Activated CD8-positive, alpha-beta memory T cell treated with anti-CD3 and anti-CD28 coated beads, Interleukin-2, amount 10 ng/mL, durations not matched to agents 7 days and 5 days (primary cell): ENCODE data around the gene DHX8. TPM values are rescaled to one million over a fixed set of nuclear protein-coding genes. Genes with fewer than 3 reads are reported as not detected.

ENCODE experiments used
- ATAC-seq: fragments of 150-1000 bp; cut with Tn5 transposase; one replicate; pipeline ENCODE4 v1.10.0; 2021; ENCODE audit warnings: moderate library complexity
- CTCF ChIA-PET: fragments of 350-600 bp; sonication (Branson Sonifier 250); formaldehyde crosslinking; loops from one replicate; lab custom pipeline; 2021; ENCODE audit warnings: antibody characterized with exemption; lab: Charles Lee
- DNase-seq: peaks from one replicate; pipeline ENCODE4 v3.0.0-alpha.2; 2020
- H3K27ac Mint-ChIP-seq: one replicate; pipeline ENCODE4 v1.8.0; 2021; ENCODE audit warnings: mild to moderate bottlenecking, mixed read lengths
- H3K27me3 Mint-ChIP-seq: one replicate; pipeline ENCODE4 v1.8.0; 2021; ENCODE audit warnings: mixed read lengths
- H3K36me3 Mint-ChIP-seq: one replicate; pipeline ENCODE4 v1.8.0; 2021; ENCODE audit warnings: mild to moderate bottlenecking, mixed read lengths
- H3K4me1 Mint-ChIP-seq: one replicate; pipeline ENCODE4 v1.8.0; 2021; ENCODE audit warnings: mixed read lengths
- H3K4me3 Mint-ChIP-seq: one replicate; pipeline ENCODE4 v1.8.0; 2021; ENCODE audit warnings: mild to moderate bottlenecking, moderate library complexity, mixed read lengths
- H3K9me3 Mint-ChIP-seq: one replicate; pipeline ENCODE4 v1.8.0; 2022; ENCODE audit warnings: low read depth, mixed read lengths
- total RNA-seq, 2 experiments: library from RNA; stranded (reverse); gene quantifications; one replicate each; pipeline ENCODE4 v1.2.3, GENCODE V29; 2021

DHX8 gene
- total RNA-seq, 2 experiments from 2014 or later = 59.1 to 66.2 TPM

GRCh38 chr17:43517161-43517560 is 33.4 kb downstream of the DHX8 start:
- Mint-ChIP-seq H3K4me3 (no peak overlapping the region), H3K27ac (peak overlapping the region; percentile 56), H3K4me1 (peaks cover 25% of the 10 kb centered on the region), H3K36me3 (peaks cover 62% of the 10 kb centered on the region), H3K27me3 (no peaks in the 10 kb centered on the region), H3K9me3 (no peaks in the 10 kb centered on the region)
- CTCF ChIA-PET = interaction anchor here (1.2 to 2.2 kb wide), 3 partner anchors 17 to 79 kb away, joined by 3 to 5 read pairs (median 4); partner anchors contain the start of gene DHX8
- DNase-seq (no peak), ATAC-seq (no peak)

- H3K27me3 Mint-ChIP-seq = no peaks in the 10 kb centered on the region
- CTCF ChIA-PET = interaction anchor here (0.9 to 2.2 kb wide), 4 partner anchors 17 to 209 kb away, joined by 3 to 5 read pairs (median 4); partner anchors contain the start of gene DHX8
- ATAC-seq (peak; percentile 77), DNase-seq (peak; percentile 50)
- H3K4me1 Mint-ChIP-seq = peaks cover 25% of the 10 kb centered on the region
- H3K4me3 Mint-ChIP-seq = no peak overlapping the region
- peaks cover 56% of the 10 kb centered on the region for H3K36me3 Mint-ChIP-seq
- H3K27ac Mint-ChIP-seq = peak overlapping the region; percentile 56
- no peaks in the 10 kb centered on the region for H3K9me3 Mint-ChIP-seq
Observed at GRCh38 chr17:43517615-43518386, 34.0 kb downstream of the DHX8 start.

GRCh38 chr17:43521389-43521788 is 37.6 kb downstream of the DHX8 start:
- DNase-seq (no peak), ATAC-seq (no peak)
- Mint-ChIP-seq H3K27ac (no peak overlapping the region), H3K27me3 (no peaks in the 10 kb centered on the region), H3K4me1 (peaks cover 20% of the 10 kb centered on the region), H3K9me3 (no peaks in the 10 kb centered on the region), H3K36me3 (peaks cover 57% of the 10 kb centered on the region), H3K4me3 (no peak overlapping the region)
- CTCF ChIA-PET = interaction anchor here (1.0 to 1.3 kb wide), 2 partner anchors 12 to 38 kb away, joined by 3 to 4 read pairs; partner anchors contain the start of gene DHX8

- CTCF ChIA-PET = no interaction called here
- ATAC-seq (no peak), DNase-seq (no peak)
- no peak overlapping the region for H3K27ac Mint-ChIP-seq
- peaks cover 2% of the 10 kb centered on the region for H3K4me1 Mint-ChIP-seq
- H3K36me3 Mint-ChIP-seq = peaks cover 29% of the 10 kb centered on the region
- no peaks in the 10 kb centered on the region for H3K9me3 Mint-ChIP-seq
- no peak overlapping the region for H3K4me3 Mint-ChIP-seq
- H3K27me3 Mint-ChIP-seq = no peaks in the 10 kb centered on the region
Observed at GRCh38 chr17:43524945-43525575, 41.3 kb downstream of the DHX8 start.

GRCh38 chr17:43526886-43527648 is 43.3 kb downstream of the DHX8 start:
- CTCF ChIA-PET = no interaction called here
- Mint-ChIP-seq H3K27ac (no peak overlapping the region), H3K27me3 (no peaks in the 10 kb centered on the region), H3K4me1 (peaks cover 2% of the 10 kb centered on the region), H3K4me3 (no peak overlapping the region), H3K9me3 (no peaks in the 10 kb centered on the region), H3K36me3 (peaks cover 14% of the 10 kb centered on the region)
- ATAC-seq (no peak), DNase-seq (no peak)

- H3K27ac Mint-ChIP-seq = no peak overlapping the region
- CTCF ChIA-PET = interaction anchor here (1.5 kb wide), 1 partner anchor 49 kb away, joined by 4 read pairs; no protein-coding TSS in a partner anchor
- H3K4me1 Mint-ChIP-seq = peaks cover 2% of the 10 kb centered on the region
Observed at GRCh38 chr17:43528319-43528987, 44.7 kb downstream of the DHX8 start.

GRCh38 chr17:43528988-43529814 is 45.4 kb downstream of the DHX8 start:
- Mint-ChIP-seq H3K36me3 (peaks cover 9% of the 10 kb centered on the region), H3K4me1 (peaks cover 2% of the 10 kb centered on the region), H3K27me3 (no peaks in the 10 kb centered on the region), H3K4me3 (no peak overlapping the region), H3K9me3 (no peaks in the 10 kb centered on the region), H3K27ac (no peak overlapping the region)
- no peak for ATAC-seq
- no peak for DNase-seq
- CTCF ChIA-PET = interaction anchor here (1.5 kb wide), 1 partner anchor 48 kb away, joined by 4 read pairs; no protein-coding TSS in a partner anchor

More at GRCh38 chr17:43528319-43528987, 44.7 kb downstream of the DHX8 start:
- no peaks in the 10 kb centered on the region for H3K27me3 Mint-ChIP-seq
- no peak overlapping the region for H3K4me3 Mint-ChIP-seq
- ATAC-seq = no peak
- H3K9me3 Mint-ChIP-seq = no peaks in the 10 kb centered on the region
- peaks cover 12% of the 10 kb centered on the region for H3K36me3 Mint-ChIP-seq
- no peak for DNase-seq

- ATAC-seq = no peak
- H3K27ac Mint-ChIP-seq = no peak overlapping the region
- no peak overlapping the region for H3K4me3 Mint-ChIP-seq
- H3K36me3 Mint-ChIP-seq = peaks cover 3% of the 10 kb centered on the region
- H3K4me1 Mint-ChIP-seq = peaks cover 2% of the 10 kb centered on the region
- H3K27me3 Mint-ChIP-seq = no peaks in the 10 kb centered on the region
- CTCF ChIA-PET = interaction anchor here (0.8 to 1.5 kb wide), 2 partner anchors 17 to 47 kb away, joined by 4 read pairs; no protein-coding TSS in a partner anchor
- H3K9me3 Mint-ChIP-seq = no peaks in the 10 kb centered on the region
- DNase-seq = no peak
Observed at GRCh38 chr17:43529947-43530287, 46.1 kb downstream of the DHX8 start.

GRCh38 chr17:43530288-43531081 is 46.7 kb downstream of the DHX8 start:
- H3K4me3 Mint-ChIP-seq = no peak overlapping the region
- no peak overlapping the region for H3K27ac Mint-ChIP-seq
- H3K4me1 Mint-ChIP-seq = peaks cover 2% of the 10 kb centered on the region
- no peak for DNase-seq
- no peaks in the 10 kb centered on the region for H3K9me3 Mint-ChIP-seq
- no peaks in the 10 kb centered on the region for H3K27me3 Mint-ChIP-seq
- ATAC-seq = no peak
- H3K36me3 Mint-ChIP-seq = no peaks in the 10 kb centered on the region
- CTCF ChIA-PET = interaction anchor here (0.8 kb wide), 1 partner anchor 17 kb away, joined by 4 read pairs; no protein-coding TSS in a partner anchor

GRCh38 chr17:43531082-43531378 is 47.3 kb downstream of the DHX8 start:
- H3K27me3 Mint-ChIP-seq = no peaks in the 10 kb centered on the region
- H3K9me3 Mint-ChIP-seq = no peaks in the 10 kb centered on the region
- DNase-seq = no peak
- CTCF ChIA-PET = no interaction called here
- ATAC-seq = no peak
- H3K27ac Mint-ChIP-seq = no peak overlapping the region
- H3K4me1 Mint-ChIP-seq = peaks cover 3% of the 10 kb centered on the region
- H3K4me3 Mint-ChIP-seq = no peak overlapping the region
- no peaks in the 10 kb centered on the region for H3K36me3 Mint-ChIP-seq

- ATAC-seq (no peak), DNase-seq (no peak)
- Mint-ChIP-seq H3K27me3 (no peaks in the 10 kb centered on the region), H3K4me1 (peaks cover 6% of the 10 kb centered on the region), H3K27ac (no peak overlapping the region), H3K36me3 (no peaks in the 10 kb centered on the region), H3K9me3 (no peaks in the 10 kb centered on the region), H3K4me3 (no peak overlapping the region)
- CTCF ChIA-PET = no interaction called here
Observed at GRCh38 chr17:43531955-43532354, 48.2 kb downstream of the DHX8 start.

GRCh38 chr17:43532581-43532980 is 48.8 kb downstream of the DHX8 start:
- Mint-ChIP-seq H3K9me3 (no peaks in the 10 kb centered on the region), H3K36me3 (no peaks in the 10 kb centered on the region), H3K27ac (no peak overlapping the region), H3K4me3 (no peak overlapping the region), H3K4me1 (peaks cover 6% of the 10 kb centered on the region), H3K27me3 (no peaks in the 10 kb centered on the region)
- DNase-seq (no peak), ATAC-seq (no peak)
- CTCF ChIA-PET = interaction anchor here (1.5 kb wide), 1 partner anchor 12 kb away, joined by 3 read pairs; no protein-coding TSS in a partner anchor
